ENCODE data around the gene COL5A2.

DNA sequence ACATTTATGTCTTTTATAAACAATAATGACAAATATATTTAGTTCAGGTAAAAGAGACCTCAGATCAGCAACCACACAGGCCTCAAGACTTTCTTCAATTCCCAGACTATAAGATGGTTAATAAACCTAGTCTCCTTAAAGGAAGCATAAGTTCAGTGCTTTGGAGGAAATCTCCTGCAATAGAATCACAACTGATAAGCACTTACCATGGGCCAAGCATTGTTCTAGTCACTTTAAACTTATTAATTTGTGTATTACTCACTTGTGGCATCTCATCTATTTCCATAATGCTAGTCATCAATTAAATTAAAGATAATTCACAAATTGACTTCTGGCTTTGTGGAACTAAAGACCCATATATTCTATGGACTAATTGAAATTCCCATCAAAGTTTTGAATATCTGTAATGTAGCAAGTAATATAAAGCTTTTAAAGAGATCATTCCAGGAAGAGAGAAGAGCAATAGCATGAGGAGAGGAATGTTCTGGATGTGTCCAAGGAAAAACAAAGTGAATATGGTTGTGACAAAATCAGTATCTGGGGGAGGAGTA, 163.2 kb downstream of the COL5A2 start:
- TF ChIP-seq CTCF (IDR thresholded peaks at IDR 0.05; ENCODE audit: low read depth, low read length, missing input control) (no peak), JUND (IDR thresholded peaks at IDR 0.05) (no peak), TAF1 (conservative IDR thresholded peaks at IDR 0.05) (no peak), SP1 (IDR thresholded peaks at IDR 0.05) (no peak), RAD21 (IDR thresholded peaks at IDR 0.05) (no peak), RXRA (IDR thresholded peaks at IDR 0.05) (no peak), GABPA (IDR thresholded peaks at IDR 0.05 in 1 of 2, conservative IDR thresholded peaks at IDR 0.05 in 1 of 2) (no peak), MAX (IDR thresholded peaks at IDR 0.05) (no peak)
- TF ChIP-seq, protein P1, sequence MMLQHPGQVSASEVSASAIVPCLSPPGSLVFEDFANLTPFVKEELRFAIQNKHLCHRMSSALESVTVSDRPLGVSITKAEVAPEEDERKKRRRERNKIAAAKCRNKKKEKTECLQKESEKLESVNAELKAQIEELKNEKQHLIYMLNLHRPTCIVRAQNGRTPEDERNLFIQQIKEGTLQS (IDR thresholded peaks at IDR 0.05), result no peak
- TF ChIP-seq, protein P2, sequence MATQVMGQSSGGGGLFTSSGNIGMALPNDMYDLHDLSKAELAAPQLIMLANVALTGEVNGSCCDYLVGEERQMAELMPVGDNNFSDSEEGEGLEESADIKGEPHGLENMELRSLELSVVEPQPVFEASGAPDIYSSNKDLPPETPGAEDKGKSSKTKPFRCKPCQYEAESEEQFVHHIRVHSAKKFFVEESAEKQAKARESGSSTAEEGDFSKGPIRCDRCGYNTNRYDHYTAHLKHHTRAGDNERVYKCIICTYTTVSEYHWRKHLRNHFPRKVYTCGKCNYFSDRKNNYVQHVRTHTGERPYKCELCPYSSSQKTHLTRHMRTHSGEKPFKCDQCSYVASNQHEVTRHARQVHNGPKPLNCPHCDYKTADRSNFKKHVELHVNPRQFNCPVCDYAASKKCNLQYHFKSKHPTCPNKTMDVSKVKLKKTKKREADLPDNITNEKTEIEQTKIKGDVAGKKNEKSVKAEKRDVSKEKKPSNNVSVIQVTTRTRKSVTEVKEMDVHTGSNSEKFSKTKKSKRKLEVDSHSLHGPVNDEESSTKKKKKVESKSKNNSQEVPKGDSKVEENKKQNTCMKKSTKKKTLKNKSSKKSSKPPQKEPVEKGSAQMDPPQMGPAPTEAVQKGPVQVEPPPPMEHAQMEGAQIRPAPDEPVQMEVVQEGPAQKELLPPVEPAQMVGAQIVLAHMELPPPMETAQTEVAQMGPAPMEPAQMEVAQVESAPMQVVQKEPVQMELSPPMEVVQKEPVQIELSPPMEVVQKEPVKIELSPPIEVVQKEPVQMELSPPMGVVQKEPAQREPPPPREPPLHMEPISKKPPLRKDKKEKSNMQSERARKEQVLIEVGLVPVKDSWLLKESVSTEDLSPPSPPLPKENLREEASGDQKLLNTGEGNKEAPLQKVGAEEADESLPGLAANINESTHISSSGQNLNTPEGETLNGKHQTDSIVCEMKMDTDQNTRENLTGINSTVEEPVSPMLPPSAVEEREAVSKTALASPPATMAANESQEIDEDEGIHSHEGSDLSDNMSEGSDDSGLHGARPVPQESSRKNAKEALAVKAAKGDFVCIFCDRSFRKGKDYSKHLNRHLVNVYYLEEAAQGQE (IDR thresholded peaks at IDR 0.05), result no peak
- TF ChIP-seq, protein P3, sequence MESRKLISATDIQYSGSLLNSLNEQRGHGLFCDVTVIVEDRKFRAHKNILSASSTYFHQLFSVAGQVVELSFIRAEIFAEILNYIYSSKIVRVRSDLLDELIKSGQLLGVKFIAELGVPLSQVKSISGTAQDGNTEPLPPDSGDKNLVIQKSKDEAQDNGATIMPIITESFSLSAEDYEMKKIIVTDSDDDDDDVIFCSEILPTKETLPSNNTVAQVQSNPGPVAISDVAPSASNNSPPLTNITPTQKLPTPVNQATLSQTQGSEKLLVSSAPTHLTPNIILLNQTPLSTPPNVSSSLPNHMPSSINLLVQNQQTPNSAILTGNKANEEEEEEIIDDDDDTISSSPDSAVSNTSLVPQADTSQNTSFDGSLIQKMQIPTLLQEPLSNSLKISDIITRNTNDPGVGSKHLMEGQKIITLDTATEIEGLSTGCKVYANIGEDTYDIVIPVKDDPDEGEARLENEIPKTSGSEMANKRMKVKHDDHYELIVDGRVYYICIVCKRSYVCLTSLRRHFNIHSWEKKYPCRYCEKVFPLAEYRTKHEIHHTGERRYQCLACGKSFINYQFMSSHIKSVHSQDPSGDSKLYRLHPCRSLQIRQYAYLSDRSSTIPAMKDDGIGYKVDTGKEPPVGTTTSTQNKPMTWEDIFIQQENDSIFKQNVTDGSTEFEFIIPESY (IDR thresholded peaks at IDR 0.05), result no peak
